HepG2 (cell line): Measurements from ENCODE around the gene FHIT.

ENCODE experiments used
- CTCF ChIP-seq: sonication (generic); formaldehyde crosslinking; IDR thresholded peaks from 2 replicates; pipeline ENCODE4 v1.5.0; 2020; ENCODE audit warnings: mild to moderate bottlenecking, missing genetic modification reagents, moderate library complexity
- EEA1 ChIP-seq: sonication (generic); formaldehyde crosslinking; IDR thresholded peaks from 2 replicates; pipeline ENCODE4 v1.5.1; 2020; ENCODE audit warnings: mild to moderate bottlenecking, missing genetic modification reagents, borderline replicate concordance
- EP300 ChIP-seq, 3 experiments: sonication (generic) in 1 of 3; formaldehyde crosslinking in 1 of 3; IDR thresholded peaks; 2 replicates each; pipeline versions ENCODE4 v1.5.1 to v1.6.1; 2011 to 2020; ENCODE audit warnings: low read depth in 2 of 3, low read length in 2 of 3, borderline replicate concordance in 1 of 3, improper control_type of control experiment in 1 of 3, mild to moderate bottlenecking in 1 of 3, missing genetic modification reagents in 1 of 3, moderate library complexity in 1 of 3
- EZH2 ChIP-seq: conservative IDR thresholded peaks from 2 replicates; pipeline ENCODE4 v1.6.1; 2012; ENCODE audit warnings: mild to moderate bottlenecking, low read depth, low read length, moderate library complexity
- FOXP4 ChIP-seq: sonication (generic); formaldehyde crosslinking; IDR thresholded peaks from 2 replicates; pipeline ENCODE4 v1.4.0; 2020; ENCODE audit warnings: missing genetic modification reagents
- HIVEP1 ChIP-seq: sonication (generic); formaldehyde crosslinking; IDR thresholded peaks from 2 replicates; pipeline ENCODE4 v1.4.0; 2020; ENCODE audit warnings: mild to moderate bottlenecking, missing genetic modification reagents
- HNRNPLL ChIP-seq: fragments of 200-400 bp; formaldehyde crosslinking; IDR thresholded peaks from 2 replicates; pipeline ENCODE4 v1.6.1; 2017; ENCODE audit warnings: mild to moderate bottlenecking, low read depth, low read length; ENCODE audit not compliant: poor library complexity, severe bottlenecking
- MEIS1 ChIP-seq: sonication (generic); formaldehyde crosslinking; IDR thresholded peaks from 2 replicates; pipeline ENCODE4 v1.9.0; 2021; ENCODE audit warnings: mild to moderate bottlenecking, missing genetic modification reagents, moderate library complexity, borderline replicate concordance
- NR2F6 ChIP-seq, 2 experiments: IDR thresholded peaks; 2 replicates each; pipeline ENCODE4 v1.6.1; 2016; ENCODE audit warnings: antibody characterized with exemption in 1 of 2, mild to moderate bottlenecking in 1 of 2
- REST ChIP-seq, 2 experiments: IDR thresholded peaks; 2 replicates each; pipeline ENCODE4 v1.6.1; 2011 to 2012; ENCODE audit warnings: low read length in 2 of 2, borderline replicate concordance in 1 of 2, low read depth in 1 of 2, mild to moderate bottlenecking in 1 of 2, moderate library complexity in 1 of 2
- TBX2 ChIP-seq: sonication (generic); formaldehyde crosslinking; IDR thresholded peaks from 2 replicates; pipeline ENCODE4 v1.5.0; 2020; ENCODE audit warnings: missing genetic modification reagents, mild to moderate bottlenecking, borderline replicate concordance
- ZBTB33 ChIP-seq: sonication (generic); formaldehyde crosslinking; IDR thresholded peaks from 2 replicates; pipeline ENCODE4 v1.4.0; 2020; ENCODE audit warnings: missing genetic modification reagents
- ZNF274 ChIP-seq: sonication (generic); formaldehyde crosslinking; IDR thresholded peaks from 2 replicates; pipeline ENCODE4 v1.5.1; 2020; ENCODE audit warnings: mild to moderate bottlenecking, missing genetic modification reagents
- ZNF891 ChIP-seq: sonication (generic); formaldehyde crosslinking; IDR thresholded peaks from 2 replicates; pipeline ENCODE4 v1.5.0; 2020; ENCODE audit warnings: mild to moderate bottlenecking, missing genetic modification reagents

GRCh38 chr3:59733041-59733809 lies 1518.0 kb downstream of the FHIT start:
- no peak for TF ChIP-seq CTCF (CRISPR knock-in tag)
- TF ChIP-seq EZH2, result no peak
- no peak for TF ChIP-seq ZNF891 (CRISPR knock-in tag)
- no peak for TF ChIP-seq EEA1
- no peak for TF ChIP-seq HIVEP1
- no peak for TF ChIP-seq ZNF274 (CRISPR knock-in tag)
- TF ChIP-seq TBX2 (CRISPR knock-in tag), result no peak
- no peak for TF ChIP-seq FOXP4 (CRISPR knock-in tag)
- no peak for TF ChIP-seq HNRNPLL
- TF ChIP-seq ZBTB33 (CRISPR knock-in tag), result no peak
- TF ChIP-seq MEIS1, result no peak
- no peak for TF ChIP-seq EP300 (IDR thresholded peaks at IDR 0.05; ENCODE audit: low read depth in 2 of 2, low read length in 2 of 2)
- TF ChIP-seq EP300 (CRISPR knock-in tag; IDR thresholded peaks at IDR 0.05; ENCODE audit: borderline replicate concordance), result no peak
- no peak for TF ChIP-seq NR2F6 (IDR thresholded peaks at IDR 0.05)
- no peak for TF ChIP-seq NR2F6 (CRISPR knock-in tag; IDR thresholded peaks at IDR 0.05)
- no peak for TF ChIP-seq REST (IDR thresholded peaks at IDR 0.05; ENCODE audit: borderline replicate concordance in 1 of 2, low read depth in 1 of 2, low read length in 2 of 2)
